ENCODE data around the gene IFNL1. TPM values are rescaled to one million over a fixed set of nuclear protein-coding genes. Genes with fewer than 3 reads are reported as not detected.

The IFNL1 gene
- polyA plus RNA-seq, 1 donor from 2014 or later = not detected

GRCh38 chr19:39247701-39248664, 48.2 kb upstream of the IFNL1 start:
- Histone ChIP-seq H3K9me2 (ENCODE audit: insufficient read depth, low read length) (no peaks in the 10 kb centered on the region), H2AFZ (ENCODE audit: low read depth, low read length) (no peak overlapping the region)

GRCh38 chr19:39248806-39249205, 47.4 kb upstream of the IFNL1 start, which contains the start of gene IFNL4:
TSS of gene IFNL4 (minus strand) at chr19:39248856.
- Histone ChIP-seq H3K9ac (ENCODE audit: low read length) (no peak within 1 kb of the TSS), H3K36me3 (ENCODE audit: insufficient read depth, low read length) (no peaks in the 10 kb centered on the region), H3K9me2 (ENCODE audit: insufficient read depth, low read length) (no peaks in the 10 kb centered on the region), H3K4me2 (ENCODE audit: low read length) (no peak within 1 kb of the TSS), H2AFZ (ENCODE audit: low read depth, low read length) (no peak within 1 kb of the TSS), H3K27me3 (ENCODE audit: insufficient read depth, low read depth, low read length) (peaks cover 29% of the 10 kb centered on the region), H4K20me1 (ENCODE audit: insufficient read depth) (no peaks in the 10 kb centered on the region), H3K79me2 (replicated peaks; ENCODE audit: insufficient read depth, low read length) (no peaks in the 10 kb centered on the region), H3F3A (ENCODE audit: insufficient read depth, low read length, poor library complexity, severe bottlenecking) (no peaks in the 10 kb centered on the region), H3K9me3 (ENCODE audit: low read length) (no peaks in the 10 kb centered on the region), H3K4me3 (ENCODE audit: low read length) (no peak within 1 kb of the TSS), H3K27ac (ENCODE audit: low read length) (no peak within 1 kb of the TSS)
- TF ChIP-seq RAD21 (conservative IDR thresholded peaks at IDR 0.05) = no peak
- TF ChIP-seq POLR2AphosphoS5 (IDR thresholded peaks at IDR 0.05) = no peak
- no peak for TF ChIP-seq EP300 (conservative IDR thresholded peaks at IDR 0.05; ENCODE audit: poor library complexity, severe bottlenecking)
- TF ChIP-seq SMC3 (conservative IDR thresholded peaks at IDR 0.05; ENCODE audit: poor library complexity) = no peak
- no peak for TF ChIP-seq CTCF (IDR thresholded peaks at IDR 0.05; ENCODE audit: poor library complexity, severe bottlenecking)

More at GRCh38 chr19:39247701-39248664, 48.2 kb upstream of the IFNL1 start:
- Histone ChIP-seq H3K36me3 (ENCODE audit: insufficient read depth, low read length) (no peaks in the 10 kb centered on the region), H3K79me2 (replicated peaks; ENCODE audit: insufficient read depth, low read length) (no peaks in the 10 kb centered on the region), H3K4me3 (ENCODE audit: low read length) (no peak overlapping the region), H3F3A (ENCODE audit: insufficient read depth, low read length, poor library complexity, severe bottlenecking) (no peaks in the 10 kb centered on the region), H3K27me3 (ENCODE audit: insufficient read depth, low read depth, low read length) (peaks cover 29% of the 10 kb centered on the region), H3K4me2 (ENCODE audit: low read length) (no peak overlapping the region), H3K9ac (ENCODE audit: low read length) (no peak overlapping the region), H3K9me3 (ENCODE audit: low read length) (no peaks in the 10 kb centered on the region), H3K27ac (ENCODE audit: low read length) (no peak overlapping the region), H4K20me1 (ENCODE audit: insufficient read depth) (no peaks in the 10 kb centered on the region)
- TF ChIP-seq MXI1 (conservative IDR thresholded peaks at IDR 0.05; ENCODE audit: poor library complexity, severe bottlenecking) = no peak
- no peak for TF ChIP-seq SMC3 (conservative IDR thresholded peaks at IDR 0.05; ENCODE audit: poor library complexity)
- TF ChIP-seq EZH2 (IDR thresholded peaks at IDR 0.05; ENCODE audit: borderline replicate concordance, insufficient read depth, low read length, poor library complexity, severe bottlenecking) = peak; percentile 54

GRCh38 chr19:39251081-39251480, 45.1 kb upstream of the IFNL1 start:
- H3K27me3 ChIP-seq (ENCODE audit: insufficient read depth, low read depth, low read length) = peaks cover 29% of the 10 kb centered on the region
- H3K9me2 ChIP-seq (ENCODE audit: insufficient read depth, low read length) = no peaks in the 10 kb centered on the region
- no peak overlapping the region for H2AFZ ChIP-seq (ENCODE audit: low read depth, low read length)
- no peak overlapping the region for H3K4me3 ChIP-seq (ENCODE audit: low read length)
- no peak overlapping the region for H3K9ac ChIP-seq (ENCODE audit: low read length)
- no peaks in the 10 kb centered on the region for H3K9me3 ChIP-seq (ENCODE audit: low read length)
- H3K36me3 ChIP-seq (ENCODE audit: insufficient read depth, low read length) = no peaks in the 10 kb centered on the region
- TF ChIP-seq TAF1 (IDR thresholded peaks at IDR 0.05; ENCODE audit: low read depth) = no peak
- no peak for TF ChIP-seq REST (IDR thresholded peaks at IDR 0.05; ENCODE audit: borderline replicate concordance)
- no peak for TF ChIP-seq EP300 (conservative IDR thresholded peaks at IDR 0.05; ENCODE audit: poor library complexity, severe bottlenecking)
- no peak for TF ChIP-seq EZH2 (IDR thresholded peaks at IDR 0.05; ENCODE audit: borderline replicate concordance, insufficient read depth, low read length, poor library complexity, severe bottlenecking)
- TF ChIP-seq RAD21 (conservative IDR thresholded peaks at IDR 0.05) = no peak
- no peak for TF ChIP-seq CTCF (IDR thresholded peaks at IDR 0.05; ENCODE audit: poor library complexity, severe bottlenecking)
- no peak for TF ChIP-seq POLR2AphosphoS5 (IDR thresholded peaks at IDR 0.05)
- TF ChIP-seq SMC3 (conservative IDR thresholded peaks at IDR 0.05; ENCODE audit: poor library complexity) = no peak
- no peak for TF ChIP-seq MXI1 (conservative IDR thresholded peaks at IDR 0.05; ENCODE audit: poor library complexity, severe bottlenecking)
- no peaks in the 10 kb centered on the region for H3K79me2 ChIP-seq (replicated peaks; ENCODE audit: insufficient read depth, low read length)
- H3K27ac ChIP-seq (ENCODE audit: low read length) = no peak overlapping the region
- H4K20me1 ChIP-seq (ENCODE audit: insufficient read depth) = no peaks in the 10 kb centered on the region
- H3K4me2 ChIP-seq (ENCODE audit: low read length) = no peak overlapping the region
- no peaks in the 10 kb centered on the region for H3F3A ChIP-seq (ENCODE audit: insufficient read depth, low read length, poor library complexity, severe bottlenecking)
